D721Med (cell line): Measurements from ENCODE around the gene RASL11B.

Experiments used
- DNase-seq: peaks from one replicate; pipeline ENCODE4 v3.0.0; 2011; ENCODE audit warnings: low spot score; ENCODE audit not compliant: insufficient read length
- FAIRE-seq: peaks from 2 replicates; lab custom pipeline; 2011; peaks lifted over from hg19 to GRCh38; lab: Jason Lieb, UNC
- TF ChIP-seq, protein P1 (sequence below): IDR thresholded peaks from 2 replicates; pipeline ENCODE4 v1.5.1; 2012; ENCODE audit warnings: mild to moderate bottlenecking, control low read depth; ENCODE audit not compliant: insufficient read depth; ENCODE audit errors: missing control alignments

The RASL11B gene

GRCh38 chr4:52873191-52873590 is 11.1 kb downstream of the RASL11B start:
- FAIRE-seq (no peak), DNase-seq (no peak)
- TF ChIP-seq, protein P1, sequence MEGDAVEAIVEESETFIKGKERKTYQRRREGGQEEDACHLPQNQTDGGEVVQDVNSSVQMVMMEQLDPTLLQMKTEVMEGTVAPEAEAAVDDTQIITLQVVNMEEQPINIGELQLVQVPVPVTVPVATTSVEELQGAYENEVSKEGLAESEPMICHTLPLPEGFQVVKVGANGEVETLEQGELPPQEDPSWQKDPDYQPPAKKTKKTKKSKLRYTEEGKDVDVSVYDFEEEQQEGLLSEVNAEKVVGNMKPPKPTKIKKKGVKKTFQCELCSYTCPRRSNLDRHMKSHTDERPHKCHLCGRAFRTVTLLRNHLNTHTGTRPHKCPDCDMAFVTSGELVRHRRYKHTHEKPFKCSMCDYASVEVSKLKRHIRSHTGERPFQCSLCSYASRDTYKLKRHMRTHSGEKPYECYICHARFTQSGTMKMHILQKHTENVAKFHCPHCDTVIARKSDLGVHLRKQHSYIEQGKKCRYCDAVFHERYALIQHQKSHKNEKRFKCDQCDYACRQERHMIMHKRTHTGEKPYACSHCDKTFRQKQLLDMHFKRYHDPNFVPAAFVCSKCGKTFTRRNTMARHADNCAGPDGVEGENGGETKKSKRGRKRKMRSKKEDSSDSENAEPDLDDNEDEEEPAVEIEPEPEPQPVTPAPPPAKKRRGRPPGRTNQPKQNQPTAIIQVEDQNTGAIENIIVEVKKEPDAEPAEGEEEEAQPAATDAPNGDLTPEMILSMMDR = no peak

DNA sequence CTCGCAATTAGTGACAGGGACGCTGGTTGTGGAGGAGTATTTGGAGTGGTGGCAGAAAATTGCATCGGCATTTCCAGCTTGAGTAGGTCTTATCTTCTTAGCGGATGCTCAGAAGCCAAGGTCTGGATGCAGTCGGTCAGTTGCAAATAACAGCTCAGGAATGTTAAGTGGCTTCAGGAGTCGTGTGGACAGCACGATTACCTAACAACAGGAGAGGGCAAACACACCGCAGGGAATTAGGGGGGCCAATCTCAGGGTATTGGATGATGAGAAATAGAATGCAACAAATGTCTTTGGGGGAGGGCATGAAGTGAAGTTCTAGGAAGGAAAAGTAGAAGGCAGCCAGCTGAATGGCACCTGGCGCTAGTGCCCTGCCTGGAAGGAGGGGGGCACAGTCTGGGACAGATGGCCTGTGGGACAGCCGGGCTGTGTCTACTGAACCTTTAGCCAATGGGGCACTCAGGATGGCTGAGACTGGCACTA is 11.8 kb downstream of the RASL11B start:
- TF ChIP-seq, protein P1 = no peak
- DNase-seq = no peak
- no peak for FAIRE-seq

GRCh38 chr4:52874948-52875347 is 12.8 kb downstream of the RASL11B start:
- DNase-seq (no peak), FAIRE-seq (no peak)

GRCh38 chr4:52876069-52876468 is 14.0 kb downstream of the RASL11B start:
- FAIRE-seq (no peak), DNase-seq (no peak)
- TF ChIP-seq, protein P1 = no peak

More at GRCh38 chr4:52874948-52875347, 12.8 kb downstream of the RASL11B start:
- TF ChIP-seq, protein P1 = no peak

- FAIRE-seq (no peak), DNase-seq (no peak)
- TF ChIP-seq, protein P1 = no peak
Measured at GRCh38 chr4:52877036-52877435, 14.9 kb downstream of the RASL11B start.

GRCh38 chr4:52877694-52878093 is 15.6 kb downstream of the RASL11B start:
- FAIRE-seq = no peak
- TF ChIP-seq, protein P1 = no peak
- no peak for DNase-seq

DNA sequence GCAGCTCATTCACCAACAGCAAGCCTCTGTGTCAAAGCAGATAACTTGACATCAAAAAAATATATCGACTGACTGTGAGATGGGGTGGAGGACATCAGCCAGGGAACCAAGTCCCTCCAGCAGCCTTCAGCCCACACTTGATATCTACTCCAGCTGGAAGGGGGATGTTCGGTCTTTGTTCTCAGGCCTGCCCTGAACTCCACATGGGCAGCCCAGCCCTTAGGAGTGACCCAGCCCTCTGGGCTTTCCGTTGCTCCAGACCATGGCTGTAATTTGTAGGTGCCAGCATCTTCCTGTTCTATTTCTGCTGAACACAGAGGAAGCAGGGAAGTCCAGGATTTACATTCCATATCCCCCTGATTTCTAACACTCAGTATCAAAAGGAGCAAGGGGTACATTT is 17.4 kb downstream of the RASL11B start:
- TF ChIP-seq, protein P1 = no peak
- FAIRE-seq (no peak), DNase-seq (no peak)
